CD4-positive, alpha-beta memory T cell (primary cell): ENCODE measurements around the gene CD244. TPM values are rescaled to one million over a fixed set of nuclear protein-coding genes. Genes with fewer than 3 reads are reported as not detected.
A peak's percentile ranks its signal among the peaks of the same experiment; 100 is the strongest.

Source experiments
- CTCF ChIA-PET: fragments of 350-600 bp; sonication (Branson Sonifier 250); formaldehyde crosslinking; loops from one replicate; lab custom pipeline; 2021; ENCODE audit warnings: inconsistent platforms; ENCODE audit not compliant: partially characterized antibody; lab: Charles Lee
- POLR2A ChIA-PET: fragments of 350-600 bp; sonication (Branson Sonifier 250); formaldehyde crosslinking; loops from one replicate; lab custom pipeline; 2021; ENCODE audit not compliant: partially characterized antibody; lab: Charles Lee
- DNase-seq, 5 donors: peaks; one replicate each; pipeline versions ENCODE4 v3.0.0 to v3.0.0-alpha.2; 2020 to 2022; ENCODE audit warnings: mixed read lengths in 1 of 5
- H3K27ac ChIP-seq: one replicate; pipeline ENCODE4 v1.7.0; 2013; ENCODE audit warnings: low read depth, low read length
- H3K27me3 ChIP-seq: 2 replicates; pipeline ENCODE4 v1.7.0; 2013; ENCODE audit warnings: mild to moderate bottlenecking, low read length, moderate library complexity; ENCODE audit not compliant: insufficient read depth
- H3K36me3 ChIP-seq: 2 replicates; pipeline ENCODE4 v1.7.0; 2013; ENCODE audit warnings: mild to moderate bottlenecking, low read length, moderate library complexity; ENCODE audit not compliant: insufficient read depth
- H3K4me1 ChIP-seq: 2 replicates; pipeline ENCODE4 v1.7.0; 2013; ENCODE audit warnings: mild to moderate bottlenecking, low read length, moderate library complexity; ENCODE audit not compliant: insufficient read depth
- H3K4me3 ChIP-seq, 2 donors: one replicate each; pipeline ENCODE4 v1.7.0; 2013; ENCODE audit warnings: low read length in 2 of 2, mild to moderate bottlenecking in 1 of 2
- H3K9me3 ChIP-seq, 2 donors: one replicate each; pipeline ENCODE4 v1.7.0; 2013; ENCODE audit warnings: low read length in 2 of 2, control low read depth in 1 of 2; ENCODE audit not compliant: control insufficient read depth in 1 of 2
- H3K27ac Mint-ChIP-seq, 7 donors: one replicate each; pipeline ENCODE4 v1.8.0; 2020 to 2021; ENCODE audit warnings: mixed read lengths in 7 of 7, mild to moderate bottlenecking in 6 of 7, inconsistent platforms in 3 of 7, moderate library complexity in 3 of 7
- H3K27me3 Mint-ChIP-seq, 2 donors: one replicate each; pipeline ENCODE4 v1.8.0; 2020 to 2021; ENCODE audit warnings: mixed read lengths in 2 of 2
- H3K36me3 Mint-ChIP-seq, 2 donors: one replicate each; pipeline ENCODE4 v1.8.0; 2020 to 2021; ENCODE audit warnings: mixed read lengths in 2 of 2, inconsistent platforms in 1 of 2, mild to moderate bottlenecking in 1 of 2
- H3K4me1 Mint-ChIP-seq, 4 donors: one replicate each; pipeline ENCODE4 v1.8.0; 2020 to 2021; ENCODE audit warnings: mixed read lengths in 4 of 4, mild to moderate bottlenecking in 1 of 4
- H3K4me3 Mint-ChIP-seq, 8 donors: one replicate each; pipeline ENCODE4 v1.8.0; 2020 to 2021; ENCODE audit warnings: mixed read lengths in 8 of 8, mild to moderate bottlenecking in 7 of 8, moderate library complexity in 6 of 8, inconsistent platforms in 3 of 8
- H3K9me3 Mint-ChIP-seq, 8 donors: one replicate each; pipeline ENCODE4 v1.8.0; 2020 to 2021; ENCODE audit warnings: mixed read lengths in 8 of 8, mild to moderate bottlenecking in 5 of 8, inconsistent platforms in 3 of 8, moderate library complexity in 1 of 8
- intact Hi-C: fragments of 100-400 bp; cut with micrococcal nuclease; formaldehyde crosslinking; loops from one replicate; pipeline ENCODE4 v1.15.1; 2023
- polyA plus RNA-seq, 2 donors: library from polyadenylated mRNA; unstranded; fragments of 300-500 nt; fragmentation: Illumina TruSeq; gene quantifications; one replicate each; pipeline ENCODE4 v1.2.3, GENCODE V29; 2021
- total RNA-seq, 2 experiments: library from RNA; stranded (reverse); gene quantifications; one replicate each; pipeline ENCODE4 v1.2.3, GENCODE V29; 2021

Gene CD244
- total and polyA plus RNA-seq, 4 experiments from 2014 or later = 0.93 to 0.95 TPM; not detected in 2

DNA sequence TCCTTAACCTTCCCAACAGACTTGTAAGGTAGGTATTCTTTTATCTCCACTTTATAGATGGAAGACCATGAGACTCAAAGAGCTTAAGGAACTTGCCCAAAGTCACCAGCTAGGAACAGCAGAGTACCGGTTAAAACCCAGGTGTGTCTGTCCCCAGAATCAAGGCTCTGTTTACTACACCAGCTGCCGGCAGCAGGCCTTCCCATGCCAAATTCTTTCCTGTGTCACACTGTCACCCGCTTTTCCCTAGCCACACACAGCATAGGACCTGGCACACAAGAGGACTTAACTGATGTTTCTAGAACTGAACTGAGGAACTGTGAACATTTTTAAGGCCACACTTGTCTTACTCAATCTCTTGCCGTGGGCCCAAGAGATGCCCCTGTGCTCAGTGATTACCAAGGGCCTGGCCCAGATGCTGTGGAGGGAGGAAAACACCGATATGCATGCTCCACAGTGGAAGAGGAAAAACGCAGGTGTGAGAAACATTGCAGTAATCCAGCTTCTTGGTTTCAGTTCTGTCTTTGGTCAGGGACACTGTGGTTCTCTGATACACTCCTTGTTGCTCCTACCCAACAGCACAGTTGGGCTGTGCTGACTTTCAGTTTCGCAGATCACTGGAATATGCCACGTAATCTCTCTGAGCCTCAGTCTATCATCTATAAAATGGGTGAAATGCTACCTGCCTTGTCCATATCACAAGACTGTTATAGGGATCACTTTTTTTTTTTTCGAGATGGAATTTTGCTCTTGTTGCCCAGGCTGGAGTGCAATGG lies 80.6 kb downstream of the CD244 start:
- intact Hi-C loops = loop anchor here (1.0 kb wide), 1 partner anchor 48 kb away; no protein-coding TSS in a partner anchor
- peaks cover 15 to 26% (median 19%) of the 10 kb centered on the region in 4 donors for H3K4me1 Mint-ChIP-seq
- Histone ChIP-seq H3K36me3 (no peaks in the 10 kb centered on the region), H3K27me3 (no peaks in the 10 kb centered on the region), H3K4me3 (peak overlapping the region; percentile 1 to 19), H3K4me1 (peaks cover 18% of the 10 kb centered on the region), H3K27ac (no peak overlapping the region), H3K9me3 (no peaks in the 10 kb centered on the region)
- CTCF ChIA-PET = interaction anchor here (0.7 to 10.5 kb wide), 21 partner anchors 9 to 196 kb away, joined by 3 to 144 read pairs (median 5); partner anchors contain the start of genes ITLN2 and LY9
- peaks cover 0 to 2% of the 10 kb centered on the region in 2 donors for H3K27me3 Mint-ChIP-seq
- POLR2A ChIA-PET = interaction anchor here (1.3 to 5.0 kb wide), 5 partner anchors 11 to 55 kb away, joined by 3 to 67 read pairs (median 7); partner anchors contain the start of gene LY9
- peak overlapping the region; percentile 17 to 87 (median 70) for H3K4me3 Mint-ChIP-seq
- H3K27ac Mint-ChIP-seq = peak overlapping the region; percentile 65 to 95 (median 86)
- no peaks in the 10 kb centered on the region for H3K36me3 Mint-ChIP-seq
- peak in 3 of 5 donors; percentile 31 to 44 (median 37) for DNase-seq
- H3K9me3 Mint-ChIP-seq = peaks cover 0 to 1% (median 0%) of the 10 kb centered on the region in 8 donors

DNA sequence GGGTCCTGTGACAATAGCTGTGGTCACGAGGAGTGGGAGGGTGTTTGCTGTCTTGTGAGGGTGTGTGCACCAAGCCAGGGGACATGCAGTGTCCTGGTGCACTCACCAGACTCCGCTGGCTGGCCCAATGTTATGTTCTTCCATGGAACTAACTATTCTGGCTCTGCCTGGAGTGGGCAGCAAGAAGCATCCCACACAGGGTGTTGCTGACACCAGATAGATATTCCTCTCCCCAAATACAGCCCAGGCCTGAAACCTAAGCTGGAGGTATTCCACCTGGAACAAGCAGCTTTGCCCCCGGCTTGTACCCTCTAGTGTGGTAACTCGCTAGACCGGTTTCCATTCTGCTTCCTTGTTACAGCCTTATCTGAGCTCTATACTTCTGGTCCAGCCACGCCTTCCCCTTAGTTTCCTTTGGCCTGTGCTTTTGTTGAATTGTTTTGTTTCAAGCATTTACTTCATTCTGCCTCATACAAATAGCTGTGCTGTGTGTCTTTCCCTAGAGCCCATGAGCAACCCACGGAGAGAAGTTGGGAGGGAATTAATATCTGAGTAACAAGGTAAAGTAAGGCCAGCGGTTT lies 81.4 kb downstream of the CD244 start:
- peaks cover 15 to 27% (median 19%) of the 10 kb centered on the region in 4 donors for H3K4me1 Mint-ChIP-seq
- peaks cover 0 to 1% (median 0%) of the 10 kb centered on the region in 8 donors for H3K9me3 Mint-ChIP-seq
- H3K4me1 ChIP-seq = peaks cover 18% of the 10 kb centered on the region
- no peaks in the 10 kb centered on the region for H3K9me3 ChIP-seq
- H3K27ac ChIP-seq = no peak overlapping the region
- CTCF ChIA-PET = interaction anchor here (0.7 to 10.5 kb wide), 21 partner anchors 9 to 208 kb away, joined by 3 to 144 read pairs (median 5); partner anchors contain the start of genes ITLN2 and LY9
- H3K36me3 ChIP-seq = no peaks in the 10 kb centered on the region
- H3K27ac Mint-ChIP-seq = peak overlapping the region in 4 of 7 donors; percentile 84 to 95 (median 90)
- H3K4me3 ChIP-seq = no peak overlapping the region
- no peaks in the 10 kb centered on the region for H3K36me3 Mint-ChIP-seq
- no peak for DNase-seq
- POLR2A ChIA-PET = interaction anchor here (2.3 to 5.0 kb wide), 3 partner anchors 16 to 56 kb away, joined by 7 to 67 read pairs (median 10); partner anchors contain the start of gene LY9
- intact Hi-C loops = loop anchor here (1.0 kb wide), 1 partner anchor 49 kb away; no protein-coding TSS in a partner anchor
- peaks cover 0 to 2% of the 10 kb centered on the region in 2 donors for H3K27me3 Mint-ChIP-seq
- H3K4me3 Mint-ChIP-seq = peak overlapping the region in 7 of 8 donors; percentile 4 to 82 (median 41)
- no peaks in the 10 kb centered on the region for H3K27me3 ChIP-seq

DNA sequence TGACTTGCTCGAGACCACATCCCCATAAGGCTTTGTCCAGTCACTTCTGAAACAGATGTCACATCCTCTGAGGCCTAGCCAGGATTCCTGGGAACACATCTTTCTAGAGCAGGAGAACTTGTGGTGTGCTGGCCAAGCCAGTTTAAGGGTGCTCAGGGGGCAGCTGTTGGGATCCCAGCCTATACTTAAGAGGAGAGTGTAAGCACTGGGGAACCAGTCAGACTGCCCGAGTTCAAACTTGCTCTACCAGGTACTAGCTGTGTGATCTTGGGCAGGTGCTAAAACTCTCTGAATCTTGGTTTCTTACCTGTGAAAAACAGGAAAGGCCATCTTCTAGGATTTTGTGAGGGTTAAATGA lies 82.3 kb downstream of the CD244 start:
- no peak overlapping the region for H3K4me3 Mint-ChIP-seq
- Histone ChIP-seq H3K27me3 (no peaks in the 10 kb centered on the region), H3K36me3 (no peaks in the 10 kb centered on the region), H3K27ac (no peak overlapping the region), H3K4me1 (peaks cover 18% of the 10 kb centered on the region), H3K9me3 (no peaks in the 10 kb centered on the region), H3K4me3 (no peak overlapping the region)
- peak overlapping the region in 1 of 7 donors; percentile 35 for H3K27ac Mint-ChIP-seq
- no peak for DNase-seq
- POLR2A ChIA-PET = interaction anchor here (2.3 to 5.0 kb wide), 3 partner anchors 17 to 57 kb away, joined by 7 to 67 read pairs (median 10); partner anchors contain the start of gene LY9
- no peaks in the 10 kb centered on the region for H3K36me3 Mint-ChIP-seq
- peaks cover 0 to 2% of the 10 kb centered on the region in 2 donors for H3K27me3 Mint-ChIP-seq
- intact Hi-C loops = no loop called here
- peaks cover 0 to 1% (median 0%) of the 10 kb centered on the region in 8 donors for H3K9me3 Mint-ChIP-seq
- CTCF ChIA-PET = interaction anchor here (0.7 to 10.5 kb wide), 18 partner anchors 8 to 209 kb away, joined by 3 to 144 read pairs (median 5); partner anchors contain the start of genes ITLN2 and LY9
- peaks cover 15 to 27% (median 19%) of the 10 kb centered on the region in 4 donors for H3K4me1 Mint-ChIP-seq

Other genes starting within 250 kb of the CD244 start
- 10 to 100 TPM; 59.8 to 59.9 TPM for gene SLAMF1, start 215.8 kb downstream of the CD244 start, total RNA-seq
- gene SLAMF1, start 215.8 kb downstream of the CD244 start, polyA plus RNA-seq = 10 to 100 TPM; 21.4 to 62.5 TPM
- 100 to 1,000 TPM; 301 to 329 TPM for gene CD48, start 151.1 kb downstream of the CD244 start, total RNA-seq
- 100 to 1,000 TPM; 228 to 246 TPM for gene CD48, start 151.1 kb downstream of the CD244 start, polyA plus RNA-seq
- gene SLAMF7, start 123.6 kb downstream of the CD244 start, total RNA-seq = 1 to 10 TPM; 8.1 to 8.2 TPM
- 1 to 10 TPM; 2.8 TPM for gene SLAMF7, start 123.6 kb downstream of the CD244 start, polyA plus RNA-seq
- gene LY9, start 66.7 kb downstream of the CD244 start, total RNA-seq = 100 to 1,000 TPM; 131 to 136 TPM
- gene LY9, start 66.7 kb downstream of the CD244 start, polyA plus RNA-seq = 100 to 1,000 TPM; 163 to 211 TPM
- gene ITLN1, start 22.3 kb upstream of the CD244 start, total RNA-seq = not detected
- not detected for gene ITLN1, start 22.3 kb upstream of the CD244 start, polyA plus RNA-seq
- not detected for gene ITLN2, start 91.9 kb upstream of the CD244 start, total RNA-seq
- gene ITLN2, start 91.9 kb upstream of the CD244 start, polyA plus RNA-seq = not detected
- 10 to 100 TPM; 19.3 to 27.1 TPM for gene F11R, start 158.3 kb upstream of the CD244 start, total RNA-seq
- gene F11R, start 158.3 kb upstream of the CD244 start, polyA plus RNA-seq = 10 to 100 TPM; 15.9 to 33.2 TPM
- gene TSTD1, start 176.1 kb upstream of the CD244 start, total RNA-seq = 10 to 100 TPM; 92.0 to 93.1 TPM
- gene TSTD1, start 176.1 kb upstream of the CD244 start, polyA plus RNA-seq = 100 to 1,000 TPM; 264 to 411 TPM
- 100 to 1,000 TPM; 101 to 102 TPM for gene USF1, start 183.1 kb upstream of the CD244 start, total RNA-seq
- 1 to 10 TPM; 1.4 to 5.9 TPM for gene USF1, start 183.1 kb upstream of the CD244 start, polyA plus RNA-seq
- gene ARHGAP30, start 207.0 kb upstream of the CD244 start, total RNA-seq = 100 to 1,000 TPM; 222 to 226 TPM
- gene ARHGAP30, start 207.0 kb upstream of the CD244 start, polyA plus RNA-seq = 100 to 1,000 TPM in 1 of 2 donors, 10 to 100 TPM in 1; 63.4 to 213 TPM
- gene NECTIN4, start 226.7 kb upstream of the CD244 start, total RNA-seq = not detected
- gene NECTIN4, start 226.7 kb upstream of the CD244 start, polyA plus RNA-seq = not detected
- gene KLHDC9, start 235.5 kb upstream of the CD244 start, total RNA-seq = under 1 TPM; 0.52 to 0.53 TPM
- gene KLHDC9, start 235.5 kb upstream of the CD244 start, polyA plus RNA-seq = 1 to 10 TPM in 1 of 2 donors, under 1 TPM in 1; 0.68 to 2.4 TPM